Spleen (tissue), 7 donors: ENCODE measurements around the gene NGEF.
"Not testable (repeated sequence)": the region's sequence is repeated elsewhere in the genome, so short reads cannot be mapped to it uniquely, and the experiment has no call there.

Experiments
- POLR2A ChIP-seq, 3 donors: fragments of 450-650 bp; IDR thresholded peaks; one replicate each; pipeline ENCODE4 v1.5.1; 2017; ENCODE audit warnings: antibody characterized with exemption in 3 of 3, mild to moderate bottlenecking in 1 of 3
- POLR2AphosphoS5 ChIP-seq, 3 donors: sonication (generic); formaldehyde crosslinking; IDR thresholded peaks; one replicate each; pipeline ENCODE4 v1.5.1; 2017; ENCODE audit warnings: antibody characterized with exemption in 3 of 3
- TF ChIP-seq, protein P1 (sequence below), 11 experiments: fragments of 200-600 bp in 7 of 11; fragments of 450-650 bp in 4 of 11; sonication (generic) in 4 of 11; IDR thresholded peaks in 8 of 11; conservative IDR thresholded peaks in 3 of 11; 1 replicate in 7 of 11; 2 replicates in 4 of 11; pipeline versions ENCODE4 v1.4.0 to v1.8.0; 2016 to 2021; ENCODE audit warnings: antibody characterized with exemption in 11 of 11, inconsistent platforms in 4 of 11, mild to moderate bottlenecking in 1 of 11
- donor health status: DM: no; HTN: no; CAD: no; lungs with moderate emphysema.
- donor health status: DM: no; HTN: no; CAD: no.
- donor health status: DM: no; HTN: no; CAD: no.

GRCh38 chr2:233052517-233052916 lies 39.5 kb upstream of the NGEF start:
- TF ChIP-seq POLR2A, POLR2AphosphoS5 (IDR thresholded peaks at IDR 0.05): not testable (repeated sequence)
- TF ChIP-seq, protein P1, sequence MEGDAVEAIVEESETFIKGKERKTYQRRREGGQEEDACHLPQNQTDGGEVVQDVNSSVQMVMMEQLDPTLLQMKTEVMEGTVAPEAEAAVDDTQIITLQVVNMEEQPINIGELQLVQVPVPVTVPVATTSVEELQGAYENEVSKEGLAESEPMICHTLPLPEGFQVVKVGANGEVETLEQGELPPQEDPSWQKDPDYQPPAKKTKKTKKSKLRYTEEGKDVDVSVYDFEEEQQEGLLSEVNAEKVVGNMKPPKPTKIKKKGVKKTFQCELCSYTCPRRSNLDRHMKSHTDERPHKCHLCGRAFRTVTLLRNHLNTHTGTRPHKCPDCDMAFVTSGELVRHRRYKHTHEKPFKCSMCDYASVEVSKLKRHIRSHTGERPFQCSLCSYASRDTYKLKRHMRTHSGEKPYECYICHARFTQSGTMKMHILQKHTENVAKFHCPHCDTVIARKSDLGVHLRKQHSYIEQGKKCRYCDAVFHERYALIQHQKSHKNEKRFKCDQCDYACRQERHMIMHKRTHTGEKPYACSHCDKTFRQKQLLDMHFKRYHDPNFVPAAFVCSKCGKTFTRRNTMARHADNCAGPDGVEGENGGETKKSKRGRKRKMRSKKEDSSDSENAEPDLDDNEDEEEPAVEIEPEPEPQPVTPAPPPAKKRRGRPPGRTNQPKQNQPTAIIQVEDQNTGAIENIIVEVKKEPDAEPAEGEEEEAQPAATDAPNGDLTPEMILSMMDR (IDR thresholded peaks at IDR 0.05 in 8 of 11, conservative IDR thresholded peaks at IDR 0.05 in 3 of 11) = not testable (repeated sequence)
